GM18909 (cell line): ENCODE data around the gene MSN.
A peak's percentile ranks its signal among the peaks of the same experiment; 100 is the strongest.
"Not testable (repeated sequence)": the region's sequence is repeated elsewhere in the genome, so short reads cannot be mapped to it uniquely, and the experiment has no call there.

ENCODE experiments used
- ATAC-seq: cut with Tn5 transposase; IDR thresholded peaks from one replicate; pipeline ENCODE4 v1.9.1; 2021; ENCODE audit warnings: mild to moderate bottlenecking; ENCODE audit not compliant: unreplicated experiment, poor library complexity

Gene MSN

DNA sequence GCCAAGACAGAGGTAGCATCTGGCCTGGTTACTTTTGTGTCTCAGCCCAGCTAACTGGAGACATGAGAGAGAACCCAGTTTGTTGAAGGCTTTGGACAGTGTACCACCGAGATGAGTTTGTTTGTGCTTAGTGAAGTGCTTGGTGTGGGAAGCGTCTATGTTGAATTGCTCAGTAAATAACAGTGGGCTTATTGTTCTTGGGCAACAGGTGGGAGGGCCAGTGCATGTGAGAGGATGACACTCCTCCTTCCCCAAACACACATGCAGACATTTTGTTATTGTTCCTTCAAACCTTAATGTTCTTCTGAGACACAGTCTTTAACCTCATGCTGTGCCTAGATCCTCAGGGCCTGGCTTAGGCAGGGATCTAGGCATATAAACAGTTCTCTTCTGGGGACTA is 39.7 kb downstream of the MSN start:
- no peak for ATAC-seq

DNA sequence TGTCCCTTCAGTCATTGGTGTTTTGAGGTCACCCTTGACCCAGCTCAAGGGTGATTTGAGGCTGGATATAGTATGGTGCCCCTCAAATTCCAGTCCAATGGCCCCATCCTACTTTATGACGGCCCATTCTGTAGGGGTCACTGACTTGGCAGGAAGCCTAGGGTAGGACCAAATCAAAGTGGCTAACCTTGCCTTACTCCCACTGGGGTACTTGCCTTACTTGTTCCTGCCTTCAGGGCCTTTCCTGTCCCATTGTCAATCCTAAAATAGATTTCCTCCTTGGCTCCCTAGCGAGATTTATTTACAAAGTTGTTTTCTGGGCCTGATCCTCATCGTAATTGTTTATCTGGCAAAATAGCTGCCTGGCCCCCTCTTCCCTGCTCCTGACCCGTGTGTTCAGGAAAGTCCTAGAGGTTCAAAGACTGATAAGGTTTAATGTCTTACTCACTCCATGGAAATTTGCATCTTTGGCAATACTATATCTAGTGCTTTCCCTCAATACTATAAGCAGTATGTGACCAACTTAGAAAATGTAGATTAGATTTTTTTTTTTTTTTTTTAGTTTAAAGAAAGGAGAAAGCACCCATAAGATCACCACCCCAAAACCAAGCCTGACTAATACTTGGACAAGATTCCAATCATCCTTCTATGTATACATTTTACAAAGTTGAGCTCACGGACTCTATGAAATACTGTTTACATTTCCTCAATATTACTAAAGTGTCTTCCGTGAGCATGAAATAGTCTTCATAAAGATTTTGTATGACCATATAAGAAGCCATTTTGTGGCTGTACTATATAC is 44.8 kb downstream of the MSN start:
- ATAC-seq = no peak

- ATAC-seq = no peak
These were observed 51.1 kb downstream of the MSN start for GRCh38 chrX:65718538-65718937.

- no peak for ATAC-seq
These were observed 53.0 kb downstream of the MSN start for GRCh38 chrX:65720381-65720964.

- ATAC-seq = peak; percentile 79
These were observed 56.3 kb downstream of the MSN start for GRCh38 chrX:65723706-65724105.

GRCh38 chrX:65726715-65727114 is 59.3 kb downstream of the MSN start:
- no peak for ATAC-seq

DNA sequence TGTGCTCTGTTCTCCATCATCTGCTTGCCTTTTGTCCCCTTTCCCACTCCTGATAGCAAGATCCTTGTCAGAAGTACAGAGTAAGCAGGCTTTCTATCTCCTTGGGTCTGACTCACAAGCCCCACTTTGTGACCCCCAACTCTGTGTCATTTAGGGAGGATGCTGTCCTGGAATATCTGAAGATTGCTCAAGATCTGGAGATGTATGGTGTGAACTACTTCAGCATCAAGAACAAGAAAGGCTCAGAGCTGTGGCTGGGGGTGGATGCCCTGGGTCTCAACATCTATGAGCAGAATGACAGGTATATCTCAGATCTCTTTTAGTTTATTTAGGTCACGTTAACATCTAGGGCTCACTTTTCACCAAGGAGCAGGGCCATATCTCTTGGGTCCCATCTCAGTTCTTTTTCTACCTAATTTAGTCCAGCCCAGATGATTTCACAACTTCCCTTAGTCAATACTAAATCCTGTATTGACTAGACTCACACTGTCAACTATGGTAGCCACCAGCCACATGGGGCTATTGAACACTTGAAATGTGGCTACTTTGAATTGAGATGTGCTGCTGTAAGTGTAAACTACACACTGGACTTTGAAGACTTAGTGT is 64.3 kb downstream of the MSN start:
- no peak for ATAC-seq

DNA sequence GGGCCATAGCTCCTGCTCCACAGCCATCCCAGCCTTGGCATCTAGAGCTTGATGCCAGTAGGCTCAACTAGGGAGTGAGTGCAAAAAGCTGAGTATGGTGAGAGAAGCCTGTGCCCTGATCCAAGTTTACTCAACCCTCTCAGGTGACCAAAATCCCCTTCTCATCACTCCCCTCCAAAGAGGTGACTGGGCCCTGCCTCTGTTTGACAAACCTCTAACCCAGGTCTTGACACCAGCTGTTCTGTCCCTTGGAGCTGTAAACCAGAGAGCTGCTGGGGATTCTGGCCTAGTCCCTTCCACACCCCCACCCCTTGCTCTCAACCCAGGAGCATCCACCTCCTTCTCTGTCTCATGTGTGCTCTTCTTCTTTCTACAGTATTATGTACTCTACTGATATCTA is 73.5 kb downstream of the MSN start:
- no peak for ATAC-seq

DNA sequence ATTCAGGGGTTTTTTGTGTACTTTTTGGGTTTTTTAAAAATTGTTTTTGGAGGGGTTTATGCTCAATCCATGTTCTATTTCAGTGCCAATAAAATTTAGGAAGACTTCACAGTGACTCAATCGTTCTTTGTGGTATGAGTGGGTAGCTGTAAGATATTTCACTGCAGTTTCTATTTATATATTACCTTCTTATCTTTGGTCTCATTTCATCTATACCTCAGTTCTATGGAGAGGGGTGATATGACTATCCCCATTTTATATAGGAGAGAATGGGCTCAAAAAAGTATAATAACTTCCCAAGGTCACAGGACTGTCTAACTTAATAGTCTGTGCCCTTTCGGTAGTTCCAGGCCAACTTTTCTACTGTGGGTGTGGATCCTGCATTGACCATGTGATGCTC is 74.4 kb downstream of the MSN start:
- no peak for ATAC-seq

DNA sequence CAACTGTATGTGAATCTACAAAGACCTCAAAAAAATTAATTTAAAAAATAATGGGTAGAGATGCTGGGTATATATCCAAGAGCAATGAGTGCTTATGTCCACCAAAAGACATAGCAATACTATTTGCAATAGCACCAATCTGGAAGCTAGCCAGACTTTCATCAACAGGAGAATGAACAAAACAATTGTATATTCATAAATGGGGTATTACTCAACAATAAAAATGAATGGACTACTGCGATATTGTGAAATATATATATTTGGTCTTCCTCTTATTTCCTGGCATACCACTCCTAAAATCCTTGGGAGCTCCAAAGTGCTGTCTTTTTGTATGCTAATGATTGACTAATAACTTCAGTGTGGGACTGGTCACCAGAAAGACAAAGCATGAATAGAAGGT is 77.5 kb downstream of the MSN start:
- no peak for ATAC-seq

GRCh38 chrX:65745427-65745826 is 78.0 kb downstream of the MSN start:
- ATAC-seq = no peak

- no peak for ATAC-seq
These were observed 78.5 kb downstream of the MSN start for GRCh38 chrX:65745992-65746391.

DNA sequence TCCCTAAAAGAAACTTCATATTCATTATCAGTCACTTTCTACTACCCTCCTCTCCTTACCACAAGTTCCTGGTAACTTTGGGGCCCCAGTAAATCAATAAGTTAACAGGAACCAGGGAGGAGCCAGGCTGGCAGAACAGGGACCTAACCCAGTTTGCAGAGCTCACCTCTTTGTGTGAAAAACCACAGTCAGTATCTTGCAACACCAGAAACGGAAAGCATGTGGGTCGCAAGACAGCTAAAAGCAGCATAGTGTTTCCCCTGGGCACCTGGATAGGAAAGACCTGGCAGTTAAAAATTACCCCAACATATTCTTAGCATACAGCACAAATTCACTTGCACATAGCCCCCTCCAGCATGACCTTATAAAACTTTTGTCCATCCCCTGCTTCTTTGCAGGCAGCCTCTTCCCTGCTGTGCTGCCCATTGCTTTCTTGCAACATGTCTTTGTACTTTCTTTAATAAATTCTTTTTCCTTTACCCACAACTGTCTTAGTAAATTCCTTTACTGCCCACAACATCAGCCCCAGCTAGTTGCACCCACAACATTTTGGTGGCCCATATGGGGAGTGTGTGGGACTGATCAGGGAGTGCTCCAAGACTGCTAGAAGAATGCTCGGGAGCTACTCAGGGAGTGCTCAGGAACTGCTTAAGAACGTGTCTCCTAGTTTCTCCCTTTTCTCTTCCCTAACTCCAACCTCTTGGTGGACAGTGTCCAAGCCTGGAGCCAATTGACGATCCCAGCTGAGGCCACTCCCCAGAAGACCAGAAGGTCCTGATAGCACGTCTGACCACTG is 83.4 kb downstream of the MSN start:
- ATAC-seq = peak; percentile 93

GRCh38 chrX:65751519-65751918 is 84.1 kb downstream of the MSN start:
- ATAC-seq = no peak

GRCh38 chrX:65752294-65752693 is 84.8 kb downstream of the MSN start:
- no peak for ATAC-seq

DNA sequence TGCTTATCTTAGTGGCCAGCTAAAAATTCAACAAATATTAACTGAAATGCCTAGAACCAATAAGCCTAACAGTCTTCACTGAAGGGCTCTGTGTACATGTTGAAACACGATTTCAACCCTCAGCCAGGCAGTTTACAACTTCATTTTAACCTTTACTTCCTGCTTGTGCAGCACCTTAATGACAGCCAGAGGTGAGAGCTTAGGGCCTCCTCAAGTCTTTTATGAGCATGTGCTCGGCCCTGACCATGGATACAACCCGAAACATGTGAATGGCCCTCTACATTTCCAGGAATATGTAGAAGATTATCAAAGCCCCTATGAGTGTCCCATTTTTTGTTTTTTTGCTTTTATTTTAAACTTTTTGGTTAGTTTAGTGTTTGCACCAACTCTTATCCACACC is 88.3 kb downstream of the MSN start:
- no peak for ATAC-seq

- no peak for ATAC-seq
These were observed 90.5 kb downstream of the MSN start for GRCh38 chrX:65757943-65758342.

DNA sequence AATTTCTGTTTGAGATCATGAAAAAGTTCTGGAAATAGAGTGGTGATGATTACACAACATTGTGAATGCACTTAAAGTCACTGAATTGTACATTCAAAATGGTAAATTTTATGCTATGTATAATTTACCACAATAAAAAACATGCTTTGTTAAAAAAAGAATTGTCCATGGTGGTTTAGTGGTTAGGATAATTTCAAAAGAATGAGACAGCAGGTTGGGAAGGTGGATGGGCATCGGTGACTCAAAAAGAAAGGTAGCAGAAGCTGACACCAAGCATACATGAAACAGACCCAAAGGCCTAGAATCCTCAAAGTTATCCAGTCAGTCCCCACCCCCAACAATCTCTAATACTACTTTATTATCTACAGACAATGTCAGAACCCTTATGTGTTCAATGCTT is 91.1 kb downstream of the MSN start:
- ATAC-seq = no peak

GRCh38 chrX:65759525-65759924 is 92.1 kb downstream of the MSN start:
- not testable (repeated sequence) for ATAC-seq

- ATAC-seq = no peak
These were observed 102.3 kb downstream of the MSN start for GRCh38 chrX:65769564-65770292.
